B cell (primary cell): ENCODE data around the gene NLRC5. TPM values are rescaled to one million over a fixed set of nuclear protein-coding genes. Genes with fewer than 3 reads are reported as not detected.
A peak's percentile ranks its signal among the peaks of the same experiment; 100 is the strongest.
"Not testable (repeated sequence)": the region's sequence is repeated elsewhere in the genome, so short reads cannot be mapped to it uniquely, and the experiment has no call there.

Source experiments
- ATAC-seq: fragments of 200-7000 bp; cut with Tn5 transposase; one replicate; pipeline ENCODE4 v1.10.0; 2021; ENCODE audit warnings: low read depth, mild to moderate bottlenecking, moderate number of reproducible peaks, moderate library complexity
- CTCF ChIA-PET: fragments of 350-600 bp; sonication (Branson Sonifier 250); formaldehyde crosslinking; loops from one replicate; lab custom pipeline; 2021; ENCODE audit warnings: antibody characterized with exemption, inconsistent platforms; lab: Charles Lee
- POLR2A ChIA-PET: fragments of 350-600 bp; sonication (Branson Sonifier 250); formaldehyde crosslinking; loops from one replicate; lab custom pipeline; 2021; ENCODE audit warnings: antibody characterized with exemption; lab: Charles Lee
- DNase-seq: peaks from one replicate; pipeline ENCODE4 v3.0.0; 2013
- H2AFZ ChIP-seq: 2 replicates; pipeline ENCODE4 v1.6.1; 2012; ENCODE audit warnings: mild to moderate bottlenecking, low read depth, low read length; ENCODE audit not compliant: insufficient read depth, poor library complexity, severe bottlenecking
- H3K27ac ChIP-seq, 2 donors: 1 replicate in 1 of 2; 2 replicates in 1 of 2; pipeline ENCODE4 v1.5.1; 2012 to 2013; ENCODE audit warnings: low read length in 2 of 2, mild to moderate bottlenecking in 2 of 2, moderate library complexity in 1 of 2
- H3K27me3 ChIP-seq, 4 experiments: fragments of 200-600 bp in 1 of 4; sonication (generic) in 1 of 4; replicated peaks in 1 of 4; 1 replicate in 2 of 4; 2 replicates in 2 of 4; pipeline versions ENCODE4 v1.6.1 to v1.7.0; 2013 to 2016; ENCODE audit warnings: low read length in 3 of 4, mild to moderate bottlenecking in 2 of 4, mixed read lengths in 1 of 4, moderate library complexity in 1 of 4; ENCODE audit not compliant: insufficient read depth in 4 of 4, control insufficient read depth in 3 of 4; ENCODE audit errors: control extremely low read depth in 1 of 4
- H3K36me3 ChIP-seq, 2 experiments: replicated peaks in 1 of 2; 1 replicate in 1 of 2; 2 replicates in 1 of 2; pipeline versions ENCODE4 v1.6.1 to v1.7.1; 2013; ENCODE audit warnings: low read length in 1 of 2; ENCODE audit not compliant: insufficient read depth in 2 of 2, control insufficient read depth in 1 of 2; ENCODE audit errors: control extremely low read depth in 1 of 2, extremely low read depth in 1 of 2
- H3K4me1 ChIP-seq, 2 donors: fragments of 200-600 bp in 1 of 2; sonication (generic) in 1 of 2; 1 replicate in 1 of 2; 2 replicates in 1 of 2; pipeline versions ENCODE4 v1.5.1 to v1.6.1; 2013 to 2017; ENCODE audit warnings: low read length in 2 of 2; ENCODE audit not compliant: control insufficient read depth in 2 of 2, insufficient read depth in 2 of 2
- H3K4me2 ChIP-seq: replicated peaks from 2 replicates; pipeline ENCODE3; 2012; ENCODE audit warnings: mild to moderate bottlenecking, low read depth, low read length; ENCODE audit not compliant: poor library complexity, severe bottlenecking
- H3K4me3 ChIP-seq, 5 experiments: fragments of 200-600 bp in 1 of 5; sonication (generic) in 1 of 5; 1 replicate in 3 of 5; 2 replicates in 2 of 5; pipeline versions ENCODE4 v1.5.1 to v1.7.0; 2011 to 2016; ENCODE audit warnings: low read length in 4 of 5, mild to moderate bottlenecking in 4 of 5, low read depth in 2 of 5, control low read depth in 1 of 5, moderate library complexity in 1 of 5; ENCODE audit not compliant: insufficient read depth in 1 of 5; ENCODE audit errors: control extremely low read depth in 1 of 5, extremely low read depth in 1 of 5
- H3K79me2 ChIP-seq: fragments of 200-600 bp; sonication (generic); one replicate; pipeline ENCODE4 v1.6.0; 2016; ENCODE audit warnings: low read length; ENCODE audit not compliant: control insufficient read depth, insufficient read depth
- H3K9ac ChIP-seq: fragments of 200-600 bp; sonication (generic); 2 replicates; pipeline ENCODE4 v1.6.1; 2017; ENCODE audit warnings: mild to moderate bottlenecking, low read length, moderate library complexity
- H3K9me3 ChIP-seq, 3 donors: one replicate each; pipeline versions ENCODE4 v1.6.1 to v1.7.1; 2013; ENCODE audit warnings: low read length in 2 of 3; ENCODE audit not compliant: control insufficient read depth in 2 of 3, insufficient read depth in 1 of 3; ENCODE audit errors: control extremely low read depth in 1 of 3
- H4K20me1 ChIP-seq: 2 replicates; pipeline ENCODE4 v1.6.0; 2012; ENCODE audit warnings: mild to moderate bottlenecking, low read length; ENCODE audit not compliant: insufficient read depth, control insufficient read depth, poor library complexity, severe bottlenecking
- H3K27ac Mint-ChIP-seq: one replicate; pipeline ENCODE4 v1.8.0; 2021; ENCODE audit warnings: mixed read lengths
- H3K27me3 Mint-ChIP-seq: one replicate; pipeline ENCODE4 v1.8.0; 2021; ENCODE audit warnings: mixed read lengths
- H3K4me1 Mint-ChIP-seq: one replicate; pipeline ENCODE4 v1.8.0; 2021; ENCODE audit warnings: mixed read lengths
- H3K4me3 Mint-ChIP-seq: one replicate; pipeline ENCODE4 v1.8.0; 2021; ENCODE audit warnings: mixed read lengths
- H3K9me3 Mint-ChIP-seq: one replicate; pipeline ENCODE4 v1.8.0; 2022; ENCODE audit warnings: mixed read lengths; ENCODE audit not compliant: insufficient read depth
- CTCF ChIP-seq: fragments of 200-600 bp; IDR thresholded peaks from one replicate; pipeline ENCODE4 v1.8.0; 2022; ENCODE audit warnings: antibody characterized with exemption, mild to moderate bottlenecking
- EZH2 ChIP-seq: IDR thresholded peaks from 2 replicates; pipeline ENCODE4 v1.6.1; 2012; ENCODE audit warnings: borderline replicate concordance, low read depth, mild to moderate bottlenecking, moderate library complexity, low read length; ENCODE audit not compliant: insufficient read depth, poor library complexity, severe bottlenecking
- WGBS: methylation state at CpG from one replicate; pipeline ENCODE4 v1.1.5; 2013; ENCODE audit warnings: missing lambda C conversion rate; ENCODE audit not compliant: insufficient coverage; 5-methylcytosine and 5-hydroxymethylcytosine counted together
- intact Hi-C: fragments of 100-400 bp; cut with micrococcal nuclease; formaldehyde crosslinking; loops from one replicate; pipeline ENCODE4 v1.10.0; 2022
- polyA plus RNA-seq: library from polyadenylated mRNA; depleted of rRNA; stranded (reverse); fragments of >200 nt; gene quantifications from 2 replicates; pipeline ENCODE4 v1.2.3, GENCODE V29; 2012
- total RNA-seq, 2 donors: library from RNA; stranded (reverse); fragments of 120-200 nt in 1 of 2; gene quantifications; 1 replicate in 1 of 2; 2 replicates in 1 of 2; pipeline versions ENCODE4 v1.2.3 to v1.2.4, GENCODE V29; 2013 to 2022

Gene NLRC5
- total and polyA plus RNA-seq, 2 donors (not counting 1 experiment from before 2014, with no cell fraction given) = 349 to 510 TPM

GRCh38 chr16:57061084-57061905 lies 71.9 kb downstream of the NLRC5 start:
- no peak for DNase-seq
- no peaks in the 10 kb centered on the region for H3K79me2 ChIP-seq
- peaks cover 0 to 6% (median 0%) of the 10 kb centered on the region in 3 donors for H3K9me3 ChIP-seq
- no peak overlapping the region for H3K9ac ChIP-seq
- no peak overlapping the region for H3K4me3 ChIP-seq
- Mint-ChIP-seq H3K9me3 (no peaks in the 10 kb centered on the region), H3K27ac (peak overlapping the region; percentile 46), H3K4me3 (no peak overlapping the region), H3K4me1 (no peaks in the 10 kb centered on the region), H3K27me3 (no peaks in the 10 kb centered on the region)
- H3K36me3 ChIP-seq = peaks cover 2 to 52% of the 10 kb centered on the region in 2 experiments
- H3K27ac ChIP-seq = no peak overlapping the region
- H3K4me1 ChIP-seq = peaks cover 0 to under 1% of the 10 kb centered on the region in 2 donors
- no peak for ATAC-seq
- WGBS = 97% methylated on average over 8 of the region's 11 CpGs
- no peak overlapping the region for H2AFZ ChIP-seq
- H3K4me2 ChIP-seq = no peak overlapping the region
- H4K20me1 ChIP-seq = no peaks in the 10 kb centered on the region
- CTCF ChIA-PET = no interaction called here
- H3K27me3 ChIP-seq = no peaks in the 10 kb centered on the region
- POLR2A ChIA-PET = no interaction called here
- intact Hi-C loops = no loop called here
- TF ChIP-seq CTCF (no peak), EZH2 (no peak)

- no peak overlapping the region for H3K27ac ChIP-seq
- no peak overlapping the region for H3K9ac ChIP-seq
- Mint-ChIP-seq H3K4me1 (peaks cover 7% of the 10 kb centered on the region), H3K27me3 (no peaks in the 10 kb centered on the region), H3K9me3 (no peaks in the 10 kb centered on the region), H3K4me3 (no peak overlapping the region), H3K27ac (no peak overlapping the region)
- CTCF ChIA-PET = interaction anchor here (1.5 kb wide), 1 partner anchor 22 kb away, joined by 4 read pairs; no protein-coding TSS in a partner anchor
- H3K79me2 ChIP-seq = no peaks in the 10 kb centered on the region
- no peak overlapping the region for H3K4me2 ChIP-seq
- intact Hi-C loops = no loop called here
- POLR2A ChIA-PET = no interaction called here
- no peak for DNase-seq
- H3K4me1 ChIP-seq = peaks cover 0 to 10% of the 10 kb centered on the region in 2 donors
- H4K20me1 ChIP-seq = no peaks in the 10 kb centered on the region
- no peaks in the 10 kb centered on the region for H3K27me3 ChIP-seq
- no peak overlapping the region for H3K4me3 ChIP-seq
- 97% methylated on average over 8 of the region's 8 CpGs for WGBS
- no peak for ATAC-seq
- TF ChIP-seq EZH2 (no peak), CTCF (no peak)
- H3K36me3 ChIP-seq = peaks cover 3 to 57% of the 10 kb centered on the region in 2 experiments
- no peak overlapping the region for H2AFZ ChIP-seq
- H3K9me3 ChIP-seq = peaks cover 0 to 6% (median 0%) of the 10 kb centered on the region in 3 donors
Measured at GRCh38 chr16:57062329-57062728, 73.0 kb downstream of the NLRC5 start.

GRCh38 chr16:57063189-57063588 lies 73.8 kb downstream of the NLRC5 start:
- H3K36me3 ChIP-seq = peaks cover 3 to 55% of the 10 kb centered on the region in 2 experiments
- H3K4me2 ChIP-seq, POLR2A ChIA-PET, H4K20me1 ChIP-seq, H3K4me3 Mint-ChIP-seq, H3K27ac Mint-ChIP-seq, H3K27ac ChIP-seq, H3K79me2 ChIP-seq, H3K9me3 ChIP-seq, H3K27me3 Mint-ChIP-seq, H3K9ac ChIP-seq, H3K9me3 Mint-ChIP-seq, H2AFZ ChIP-seq, ATAC-seq, H3K4me3 ChIP-seq, H3K27me3 ChIP-seq, DNase-seq, intact Hi-C loops, H3K4me1 Mint-ChIP-seq: not testable (repeated sequence)
- CTCF ChIA-PET = interaction anchor here (1.5 kb wide), 1 partner anchor 21 kb away, joined by 4 read pairs; no protein-coding TSS in a partner anchor
- WGBS = 88% methylated on average over 4 of the region's 8 CpGs
- H3K4me1 ChIP-seq = peaks cover 0 to 15% of the 10 kb centered on the region in 2 donors
